ENCODE results near the gene FAM200A. TPM values are rescaled to one million over a fixed set of nuclear protein-coding genes. Genes with fewer than 3 reads are reported as not detected.

FAM200A gene
- total RNA-seq, 1 experiment from 2014 or later: 8.4 TPM

DNA sequence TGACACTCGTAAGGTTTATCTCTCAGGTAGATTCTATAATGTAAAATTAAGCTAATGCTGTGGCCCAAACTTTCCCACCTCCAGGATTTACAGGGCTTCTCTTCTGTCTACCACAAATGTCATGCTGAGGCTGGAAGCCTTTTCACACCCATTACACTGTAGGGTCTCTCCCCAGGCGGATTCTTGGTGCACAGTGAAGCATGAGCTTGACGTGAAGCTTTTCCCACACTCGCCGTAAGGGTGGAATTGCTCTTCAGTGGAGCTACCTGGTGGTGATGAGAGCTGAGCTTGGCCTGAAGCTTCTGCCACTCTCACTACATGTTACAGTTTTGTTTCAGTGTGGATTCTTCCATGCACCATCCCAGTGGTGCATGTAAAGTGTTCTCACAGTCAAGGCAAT, 11.4 kb downstream of the FAM200A start:
- ChIA-PET CTCF (no interaction called here), POLR2A (ENCODE audit: low non-redundant PET) (no interaction called here)
- H3K27me3 ChIP-seq (replicated peaks; ENCODE audit: insufficient read depth, low read depth, low read length, poor library complexity): no peaks in the 10 kb centered on the region
- DNase-seq (ENCODE audit: low spot score): no peak
- TF ChIP-seq, protein P1, sequence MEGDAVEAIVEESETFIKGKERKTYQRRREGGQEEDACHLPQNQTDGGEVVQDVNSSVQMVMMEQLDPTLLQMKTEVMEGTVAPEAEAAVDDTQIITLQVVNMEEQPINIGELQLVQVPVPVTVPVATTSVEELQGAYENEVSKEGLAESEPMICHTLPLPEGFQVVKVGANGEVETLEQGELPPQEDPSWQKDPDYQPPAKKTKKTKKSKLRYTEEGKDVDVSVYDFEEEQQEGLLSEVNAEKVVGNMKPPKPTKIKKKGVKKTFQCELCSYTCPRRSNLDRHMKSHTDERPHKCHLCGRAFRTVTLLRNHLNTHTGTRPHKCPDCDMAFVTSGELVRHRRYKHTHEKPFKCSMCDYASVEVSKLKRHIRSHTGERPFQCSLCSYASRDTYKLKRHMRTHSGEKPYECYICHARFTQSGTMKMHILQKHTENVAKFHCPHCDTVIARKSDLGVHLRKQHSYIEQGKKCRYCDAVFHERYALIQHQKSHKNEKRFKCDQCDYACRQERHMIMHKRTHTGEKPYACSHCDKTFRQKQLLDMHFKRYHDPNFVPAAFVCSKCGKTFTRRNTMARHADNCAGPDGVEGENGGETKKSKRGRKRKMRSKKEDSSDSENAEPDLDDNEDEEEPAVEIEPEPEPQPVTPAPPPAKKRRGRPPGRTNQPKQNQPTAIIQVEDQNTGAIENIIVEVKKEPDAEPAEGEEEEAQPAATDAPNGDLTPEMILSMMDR (conservative IDR thresholded peaks at IDR 0.05; ENCODE audit: low read depth, low read length): no peak
- TF ChIP-seq EZH2 (IDR thresholded peaks at IDR 0.05; ENCODE audit: borderline replicate concordance, low read depth, low read length, poor library complexity, severe bottlenecking): no peak
- peaks cover 29% of the 10 kb centered on the region for H3K9me3 ChIP-seq (ENCODE audit: low read depth, low read length, poor library complexity, severe bottlenecking)
- BruUV-seq (replicated peaks): no TSS peak
- intact Hi-C loops (cut with micrococcal nuclease; ENCODE audit: unreplicated experiment): no loop called here
- H3K27ac ChIP-seq (ENCODE audit: low read depth, low read length, poor library complexity, severe bottlenecking): no peak overlapping the region
- no peak overlapping the region for H3K4me3 ChIP-seq (ENCODE audit: low read depth, low read length, poor library complexity, severe bottlenecking)
- H3K4me1 ChIP-seq (ENCODE audit: insufficient read depth, low read length, poor library complexity, severe bottlenecking): no peaks in the 10 kb centered on the region
- H3K36me3 ChIP-seq (ENCODE audit: insufficient read depth, low read length, poor library complexity, severe bottlenecking): no peaks in the 10 kb centered on the region

DNA sequence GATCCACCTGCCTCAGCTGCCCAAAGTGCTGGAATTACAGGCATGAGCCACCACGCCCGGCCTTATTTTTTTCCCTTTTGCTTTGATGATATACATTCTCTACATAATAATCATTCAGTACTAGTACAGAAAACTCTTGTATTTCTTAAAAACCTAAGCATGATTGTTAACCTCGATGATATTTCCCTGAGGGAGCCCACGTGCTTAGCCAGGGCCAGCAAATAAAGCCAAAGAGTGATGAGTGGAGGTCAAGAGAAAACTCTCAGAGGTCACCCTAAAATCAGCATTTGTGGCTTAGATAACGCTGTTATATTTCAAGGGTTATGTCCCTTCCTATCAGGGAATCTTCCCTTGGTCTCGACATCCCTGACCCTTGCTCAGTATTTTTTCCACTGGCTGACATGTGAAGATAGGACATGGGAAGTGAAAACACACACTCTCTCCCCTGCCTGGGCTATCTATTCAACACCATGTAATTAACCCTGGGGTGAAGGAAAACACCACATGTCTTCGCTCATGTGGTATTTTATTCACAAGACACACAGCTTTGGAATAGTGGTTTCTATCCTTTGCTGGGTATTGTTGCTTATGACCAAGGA, 12.6 kb downstream of the FAM200A start:
- ChIA-PET CTCF (no interaction called here), POLR2A (ENCODE audit: low non-redundant PET) (no interaction called here)
- H3K27me3 ChIP-seq (replicated peaks; ENCODE audit: insufficient read depth, low read depth, low read length, poor library complexity): no peaks in the 10 kb centered on the region
- peaks cover 26% of the 10 kb centered on the region for H3K9me3 ChIP-seq (ENCODE audit: low read depth, low read length, poor library complexity, severe bottlenecking)
- no peak overlapping the region for H3K4me3 ChIP-seq (ENCODE audit: low read depth, low read length, poor library complexity, severe bottlenecking)
- no peaks in the 10 kb centered on the region for H3K4me1 ChIP-seq (ENCODE audit: insufficient read depth, low read length, poor library complexity, severe bottlenecking)
- H3K27ac ChIP-seq (ENCODE audit: low read depth, low read length, poor library complexity, severe bottlenecking): no peak overlapping the region
- intact Hi-C loops (cut with micrococcal nuclease; ENCODE audit: unreplicated experiment): no loop called here
- no TSS peak for BruUV-seq (replicated peaks)
- TF ChIP-seq, protein P1 (conservative IDR thresholded peaks at IDR 0.05; ENCODE audit: low read depth, low read length): no peak
- no peak for TF ChIP-seq EZH2 (IDR thresholded peaks at IDR 0.05; ENCODE audit: borderline replicate concordance, low read depth, low read length, poor library complexity, severe bottlenecking)
- DNase-seq (ENCODE audit: low spot score): no peak
- no peaks in the 10 kb centered on the region for H3K36me3 ChIP-seq (ENCODE audit: insufficient read depth, low read length, poor library complexity, severe bottlenecking)

GRCh38 chr7:99535667-99536066, 16.2 kb downstream of the FAM200A start:
- Histone ChIP-seq H3K27me3 (replicated peaks; ENCODE audit: insufficient read depth, low read depth, low read length, poor library complexity) (no peaks in the 10 kb centered on the region), H3K36me3 (ENCODE audit: insufficient read depth, low read length, poor library complexity, severe bottlenecking) (peaks cover 18% of the 10 kb centered on the region), H3K4me3 (ENCODE audit: low read depth, low read length, poor library complexity, severe bottlenecking) (no peak overlapping the region), H3K4me1 (ENCODE audit: insufficient read depth, low read length, poor library complexity, severe bottlenecking) (no peaks in the 10 kb centered on the region), H3K27ac (ENCODE audit: low read depth, low read length, poor library complexity, severe bottlenecking) (no peak overlapping the region), H3K9me3 (ENCODE audit: low read depth, low read length, poor library complexity, severe bottlenecking) (peaks cover 46% of the 10 kb centered on the region)
- POLR2A ChIA-PET (ENCODE audit: low non-redundant PET): no interaction called here
- CTCF ChIA-PET: no interaction called here
- no peak for TF ChIP-seq EZH2 (IDR thresholded peaks at IDR 0.05; ENCODE audit: borderline replicate concordance, low read depth, low read length, poor library complexity, severe bottlenecking)
- TF ChIP-seq, protein P1 (conservative IDR thresholded peaks at IDR 0.05; ENCODE audit: low read depth, low read length): no peak
- BruUV-seq (replicated peaks): no TSS peak
- intact Hi-C loops (cut with micrococcal nuclease; ENCODE audit: unreplicated experiment): no loop called here
- DNase-seq (ENCODE audit: low spot score): no peak

Measured in A673 (cell line).